HG03108 (cell line): ENCODE results near the gene GNAI1.

Experiments used
- ATAC-seq: cut with Tn5 transposase; IDR thresholded peaks from one replicate; pipeline ENCODE4 v1.9.1; 2021; ENCODE audit warnings: moderate library complexity; ENCODE audit not compliant: unreplicated experiment

The GNAI1 gene

DNA sequence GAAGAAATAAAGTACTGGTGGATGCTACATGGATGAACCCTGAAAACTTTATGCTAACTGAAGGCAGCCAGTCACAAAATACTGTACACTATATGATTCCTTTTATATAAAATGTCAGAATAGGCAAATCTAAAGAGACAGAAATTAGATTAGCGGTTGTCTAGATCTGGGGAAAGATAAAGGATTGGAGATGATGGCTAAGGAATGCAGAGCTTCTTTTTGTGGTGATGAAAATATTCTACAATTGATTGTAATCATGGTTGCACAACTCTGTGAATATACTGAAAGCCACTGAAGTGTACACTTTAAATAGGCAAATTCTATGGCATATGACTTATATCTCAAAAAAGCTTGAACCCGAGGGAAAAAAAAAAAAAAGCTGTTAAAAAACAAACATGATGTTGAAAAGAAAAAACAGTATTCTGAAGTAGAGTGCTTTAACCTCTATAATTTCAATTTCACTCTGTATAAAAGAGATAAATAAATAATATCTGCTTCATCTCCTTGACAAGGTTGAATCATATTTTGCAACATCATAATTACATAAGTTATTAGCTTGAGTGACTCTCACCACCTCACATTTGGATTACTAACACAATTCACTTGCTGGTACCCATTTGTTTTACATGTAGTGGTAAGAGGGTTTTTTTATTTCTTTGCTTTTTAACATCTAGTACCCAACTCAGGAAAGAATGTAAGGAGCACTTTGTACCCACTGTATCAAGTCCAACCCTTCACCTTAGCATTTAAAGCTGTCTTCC, 2.8 kb upstream of the GNAI1 start:
- ATAC-seq = no peak

GRCh38 chr7:80132594-80132993, 2.0 kb upstream of the GNAI1 start:
- ATAC-seq = no peak

DNA sequence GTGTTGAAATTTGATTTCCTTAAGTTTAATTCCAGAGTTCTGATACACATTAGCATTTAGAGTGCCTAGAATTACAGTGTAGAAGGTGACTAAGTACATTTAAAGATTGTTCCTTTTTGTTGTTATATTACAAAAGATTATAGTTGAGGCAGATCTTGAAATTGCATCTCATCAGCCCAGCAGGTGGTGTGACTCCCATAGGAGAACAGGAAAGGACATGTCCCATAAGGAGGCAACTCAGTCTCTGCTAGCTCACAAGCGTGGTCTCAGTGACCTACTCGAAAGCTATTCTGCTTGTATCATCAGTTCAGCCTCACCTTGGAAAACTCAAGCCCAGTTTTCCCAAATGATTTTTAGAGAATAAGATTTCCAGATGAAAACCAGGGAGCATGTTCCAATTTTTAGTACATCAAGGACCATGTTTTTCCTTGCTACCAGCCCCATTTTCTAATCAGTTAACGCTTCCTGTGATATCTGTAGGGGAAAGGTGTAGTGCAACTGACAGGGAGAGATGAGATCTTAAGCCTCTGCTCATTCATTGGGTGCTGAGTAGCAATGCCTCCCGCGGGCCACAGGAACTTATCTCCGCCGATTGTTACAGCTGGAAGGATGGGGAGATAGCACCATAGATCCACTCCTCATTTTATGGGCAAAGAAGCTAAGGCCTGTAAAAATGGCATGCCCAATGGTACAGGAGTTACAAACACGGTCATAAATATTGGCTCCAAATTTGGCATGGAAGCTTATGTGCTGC, 1.1 kb upstream of the GNAI1 start:
- ATAC-seq = no peak

DNA sequence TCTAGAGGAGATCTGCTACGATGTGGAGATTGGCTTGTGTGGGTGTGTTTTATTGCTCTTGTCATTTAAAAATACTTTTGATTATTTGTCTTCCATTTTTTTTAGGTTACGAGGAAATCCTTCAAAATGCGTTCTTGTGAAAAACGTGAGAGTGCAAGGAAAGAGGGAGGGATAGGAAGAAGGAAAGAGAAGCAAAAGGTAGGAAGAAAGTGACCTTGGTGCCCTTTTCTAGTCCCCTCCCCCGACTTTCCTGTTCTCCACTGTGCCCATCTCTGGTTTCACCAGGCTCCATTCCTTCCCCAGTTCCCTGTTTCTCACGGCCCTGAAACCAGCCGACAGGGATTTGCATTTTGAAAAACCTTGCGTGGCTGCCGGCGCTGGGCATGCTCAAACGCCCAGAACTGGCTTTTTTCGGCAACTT, 506 bp upstream of the GNAI1 start:
- no peak for ATAC-seq

- no peak for ATAC-seq
Observed at GRCh38 chr7:80135309-80136104, 876 bp downstream of the GNAI1 start.

- no peak for ATAC-seq
Observed at GRCh38 chr7:80136261-80137055, 1.8 kb downstream of the GNAI1 start.

DNA sequence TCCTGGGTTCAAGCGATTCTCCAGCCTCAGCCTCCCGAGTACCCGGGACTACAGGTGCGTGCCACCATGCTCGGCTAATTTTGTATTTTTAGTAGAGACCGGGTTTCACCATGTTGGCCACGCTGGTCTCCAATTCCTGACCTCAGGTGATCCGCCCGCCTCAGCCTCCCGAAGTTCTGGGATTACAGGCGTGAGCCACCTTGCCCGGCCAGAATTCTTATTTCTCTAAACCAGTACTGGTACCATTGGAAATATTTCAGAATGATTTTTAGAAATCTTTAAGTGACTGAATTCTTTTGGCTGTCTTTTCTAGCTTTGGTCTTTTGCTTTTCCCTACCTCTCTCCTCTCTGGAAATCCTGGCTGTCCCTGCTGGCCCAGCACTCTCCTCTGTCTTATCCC, 2.8 kb downstream of the GNAI1 start:
- no peak for ATAC-seq

- ATAC-seq = no peak
Observed at GRCh38 chr7:80139236-80139635, 4.6 kb downstream of the GNAI1 start.

DNA sequence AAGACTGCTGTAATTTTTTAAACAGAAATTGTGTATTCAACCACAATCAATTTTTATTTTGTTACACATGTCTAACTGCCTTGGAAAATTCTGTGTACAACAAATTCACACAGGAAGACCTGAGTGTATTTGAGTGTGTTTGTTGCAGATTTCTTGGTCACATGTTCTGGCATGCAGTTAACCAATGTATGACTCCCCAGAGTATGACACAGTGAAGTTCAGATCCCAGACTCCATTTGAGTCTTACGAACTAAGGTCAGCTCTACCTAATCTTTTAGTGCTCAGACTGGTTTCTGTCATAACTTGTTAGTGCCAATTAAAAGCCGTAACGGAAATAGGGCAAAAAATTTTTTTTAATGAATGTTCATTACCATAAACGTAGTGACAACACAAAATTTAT, 5.8 kb downstream of the GNAI1 start:
- no peak for ATAC-seq

- no peak for ATAC-seq
Observed at GRCh38 chr7:80141376-80141775, 6.7 kb downstream of the GNAI1 start.

GRCh38 chr7:80142853-80143580, 8.4 kb downstream of the GNAI1 start:
- ATAC-seq = no peak

DNA sequence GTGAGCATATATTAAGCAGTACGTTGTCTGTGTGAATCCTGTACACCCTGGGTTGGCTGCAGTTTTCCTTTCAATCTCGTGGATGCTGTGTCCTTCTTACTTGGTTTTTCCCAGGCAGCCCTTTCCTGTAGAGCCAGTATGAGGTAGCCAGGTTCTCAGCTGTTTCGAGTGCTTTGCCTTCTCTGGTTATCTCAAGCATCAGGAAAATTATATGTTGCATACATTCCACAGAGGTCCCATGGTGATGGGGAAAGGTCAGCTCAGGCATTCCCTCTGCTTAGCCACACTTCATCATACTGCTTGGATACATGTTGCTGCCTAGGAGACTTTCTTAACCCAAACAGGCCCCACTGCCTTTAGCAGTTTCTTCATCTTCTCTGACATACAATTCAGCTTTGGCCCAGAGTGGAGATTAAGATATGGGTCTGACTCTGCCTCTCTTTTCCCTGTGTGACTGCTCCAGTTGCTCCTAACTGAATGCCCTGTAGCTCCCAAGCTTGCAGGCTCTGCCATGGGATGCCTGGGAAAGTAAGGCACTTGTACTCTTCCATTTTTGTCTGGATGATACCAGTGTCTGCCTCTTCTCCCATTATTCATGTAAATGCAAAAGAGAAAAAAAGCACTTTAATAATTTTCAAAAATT, 11.3 kb downstream of the GNAI1 start:
- ATAC-seq = no peak

DNA sequence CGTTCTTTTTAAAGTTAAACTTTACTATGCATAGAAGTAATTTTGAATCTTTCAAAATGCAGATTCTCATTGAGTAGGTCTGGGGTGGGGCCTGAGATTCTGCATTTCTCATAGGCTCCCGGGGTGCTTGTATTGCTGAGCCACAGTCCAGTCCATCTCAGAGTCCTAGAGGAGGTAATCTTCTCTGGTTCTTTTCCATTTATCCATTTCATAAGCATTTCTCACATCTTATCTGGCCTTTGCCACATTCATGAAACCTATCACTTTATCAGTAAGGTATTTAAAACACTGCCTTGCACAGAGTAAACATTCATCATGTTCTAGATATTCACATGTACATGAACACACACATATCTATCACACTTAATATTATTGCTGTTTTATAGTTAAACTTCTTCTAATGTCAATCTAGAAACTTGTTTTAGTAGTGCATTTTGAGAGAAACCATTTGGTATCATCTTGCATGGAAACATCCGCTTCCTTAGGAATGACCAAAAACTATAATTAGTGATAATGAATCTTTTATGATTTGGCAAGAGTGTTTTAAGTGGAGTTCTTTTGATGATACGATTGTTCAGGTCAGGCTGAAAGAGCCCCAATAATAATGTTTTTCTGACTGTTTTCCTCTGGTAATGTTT, 12.0 kb downstream of the GNAI1 start:
- ATAC-seq = no peak

- no peak for ATAC-seq
Observed at GRCh38 chr7:80147543-80148391, 13.1 kb downstream of the GNAI1 start.

- ATAC-seq = no peak
Observed at GRCh38 chr7:80150611-80151273, 16.1 kb downstream of the GNAI1 start.

GRCh38 chr7:80151274-80151665, 16.6 kb downstream of the GNAI1 start:
- ATAC-seq = no peak

DNA sequence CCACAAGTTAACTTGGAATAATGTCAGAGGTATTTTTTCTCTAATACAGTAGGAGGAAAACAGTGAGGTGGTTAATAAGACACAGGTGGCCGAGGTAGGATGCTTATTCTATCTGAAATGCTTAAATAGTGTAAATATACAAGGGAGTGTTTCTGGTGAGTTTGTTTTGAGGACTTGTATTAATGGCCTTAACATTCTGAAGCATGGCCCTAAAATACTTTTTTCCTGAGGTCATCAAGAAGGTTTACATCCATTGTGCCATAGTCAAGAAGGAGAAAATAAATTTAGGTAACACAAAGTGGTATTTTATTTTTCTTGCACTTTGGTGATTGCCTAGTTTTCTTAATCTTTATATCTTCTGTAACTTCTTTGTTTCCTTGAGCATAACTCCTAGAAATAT, 18.8 kb downstream of the GNAI1 start:
- ATAC-seq = no peak
